ENCODE results near the gene MLYCD. TPM values are rescaled to one million over a fixed set of nuclear protein-coding genes. Genes with fewer than 3 reads are reported as not detected.

Gene MLYCD
- total and polyA plus RNA-seq, 2 experiments from 2014 or later = 3.2 to 7.2 TPM

DNA sequence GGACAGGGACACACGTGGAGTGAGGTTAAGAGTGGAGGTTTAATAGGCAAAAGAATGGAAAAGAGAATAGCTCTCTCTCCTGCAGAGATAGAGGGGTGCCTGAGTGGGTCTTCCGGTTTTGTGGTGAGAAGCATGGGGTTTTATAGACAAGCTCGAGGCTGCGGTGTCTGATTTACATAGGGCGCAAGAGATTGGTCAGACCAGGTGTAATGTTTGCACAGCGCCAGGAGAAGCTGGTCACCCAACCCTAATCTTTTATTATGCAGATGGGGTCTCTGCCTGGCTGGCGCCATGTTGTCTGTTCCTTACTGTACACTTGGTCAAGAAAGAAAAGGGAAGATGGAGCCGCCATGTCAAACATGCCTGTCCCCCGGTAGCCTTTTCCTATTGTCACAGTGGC lies 44.5 kb upstream of the MLYCD start:
- H3K27ac Mint-ChIP-seq = no peak overlapping the region

DNA sequence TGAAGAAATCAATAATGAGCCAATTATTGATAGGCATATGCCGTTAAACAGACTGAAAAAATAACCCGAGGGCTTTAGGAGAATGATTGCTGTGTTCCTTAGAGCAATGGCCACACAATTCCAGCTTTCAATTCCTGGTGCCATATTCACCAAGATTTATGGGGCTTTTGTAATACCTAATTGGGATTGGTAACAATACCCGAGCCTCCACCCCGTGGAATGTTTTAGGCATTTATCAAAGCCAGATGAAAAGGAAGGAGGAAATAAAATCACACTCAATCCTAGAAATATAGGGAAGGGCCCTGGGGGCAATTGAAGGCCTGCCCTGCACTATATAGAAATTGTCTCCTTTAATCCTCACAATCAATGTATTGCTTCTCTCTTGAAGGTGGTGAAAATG lies 42.1 kb upstream of the MLYCD start:
- Histone ChIP-seq H2AFZ (0 out of 2 replicates have a peak overlapping the region, but pooled peaks have one; percentile 18), H3K4me3 (no peak overlapping the region), H3K27me3 (ENCODE audit: insufficient read depth) (no peaks in the 10 kb centered on the region), H4K20me1 (replicated peaks; ENCODE audit: insufficient read depth) (no peaks in the 10 kb centered on the region), H3K36me3 (ENCODE audit: insufficient read depth) (no peaks in the 10 kb centered on the region), H3K27ac (ENCODE audit: low read depth) (no peak overlapping the region), H3K79me2 (replicated peaks; ENCODE audit: insufficient read depth) (no peaks in the 10 kb centered on the region), H3K9me2 (ENCODE audit: insufficient read depth) (peaks cover 6% of the 10 kb centered on the region; the same call in 1 of the 2 replicates), H3K4me1 (ENCODE audit: insufficient read depth) (peaks cover 13% of the 10 kb centered on the region; the same call in 1 of the 2 replicates), H3F3A (replicated peaks; ENCODE audit: low read depth) (no peaks in the 10 kb centered on the region), H3K4me2 (no peak overlapping the region)
- Mint-ChIP-seq H3K9me3 (no peaks in the 10 kb centered on the region), H3K27ac (no peak overlapping the region), H3K4me3 (no peak overlapping the region), H3K36me3 (ENCODE audit: low read depth) (no peaks in the 10 kb centered on the region; the same call in 2 of the 3 replicates), H3K4me1 (peaks cover 21% of the 10 kb centered on the region), H3K27me3 (ENCODE audit: insufficient read depth, low read depth, poor library complexity) (peaks cover 8% of the 10 kb centered on the region)
- ATAC-seq = no peak
- no peak for DNase-seq (ENCODE audit: low spot score)
- no peak for TF ChIP-seq POLR2AphosphoS5 (IDR thresholded peaks at IDR 0.05; ENCODE audit: low read depth)
- TF ChIP-seq ZNF114 (CRISPR knock-in tag; IDR thresholded peaks at IDR 0.05) = no peak
- TF ChIP-seq, protein P1, sequence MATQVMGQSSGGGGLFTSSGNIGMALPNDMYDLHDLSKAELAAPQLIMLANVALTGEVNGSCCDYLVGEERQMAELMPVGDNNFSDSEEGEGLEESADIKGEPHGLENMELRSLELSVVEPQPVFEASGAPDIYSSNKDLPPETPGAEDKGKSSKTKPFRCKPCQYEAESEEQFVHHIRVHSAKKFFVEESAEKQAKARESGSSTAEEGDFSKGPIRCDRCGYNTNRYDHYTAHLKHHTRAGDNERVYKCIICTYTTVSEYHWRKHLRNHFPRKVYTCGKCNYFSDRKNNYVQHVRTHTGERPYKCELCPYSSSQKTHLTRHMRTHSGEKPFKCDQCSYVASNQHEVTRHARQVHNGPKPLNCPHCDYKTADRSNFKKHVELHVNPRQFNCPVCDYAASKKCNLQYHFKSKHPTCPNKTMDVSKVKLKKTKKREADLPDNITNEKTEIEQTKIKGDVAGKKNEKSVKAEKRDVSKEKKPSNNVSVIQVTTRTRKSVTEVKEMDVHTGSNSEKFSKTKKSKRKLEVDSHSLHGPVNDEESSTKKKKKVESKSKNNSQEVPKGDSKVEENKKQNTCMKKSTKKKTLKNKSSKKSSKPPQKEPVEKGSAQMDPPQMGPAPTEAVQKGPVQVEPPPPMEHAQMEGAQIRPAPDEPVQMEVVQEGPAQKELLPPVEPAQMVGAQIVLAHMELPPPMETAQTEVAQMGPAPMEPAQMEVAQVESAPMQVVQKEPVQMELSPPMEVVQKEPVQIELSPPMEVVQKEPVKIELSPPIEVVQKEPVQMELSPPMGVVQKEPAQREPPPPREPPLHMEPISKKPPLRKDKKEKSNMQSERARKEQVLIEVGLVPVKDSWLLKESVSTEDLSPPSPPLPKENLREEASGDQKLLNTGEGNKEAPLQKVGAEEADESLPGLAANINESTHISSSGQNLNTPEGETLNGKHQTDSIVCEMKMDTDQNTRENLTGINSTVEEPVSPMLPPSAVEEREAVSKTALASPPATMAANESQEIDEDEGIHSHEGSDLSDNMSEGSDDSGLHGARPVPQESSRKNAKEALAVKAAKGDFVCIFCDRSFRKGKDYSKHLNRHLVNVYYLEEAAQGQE (IDR thresholded peaks at IDR 0.05; ENCODE audit: unreplicated experiment) = no peak
- TF ChIP-seq JUNB (IDR thresholded peaks at IDR 0.05; ENCODE audit: unreplicated experiment) = no peak
- TF ChIP-seq, protein P2, sequence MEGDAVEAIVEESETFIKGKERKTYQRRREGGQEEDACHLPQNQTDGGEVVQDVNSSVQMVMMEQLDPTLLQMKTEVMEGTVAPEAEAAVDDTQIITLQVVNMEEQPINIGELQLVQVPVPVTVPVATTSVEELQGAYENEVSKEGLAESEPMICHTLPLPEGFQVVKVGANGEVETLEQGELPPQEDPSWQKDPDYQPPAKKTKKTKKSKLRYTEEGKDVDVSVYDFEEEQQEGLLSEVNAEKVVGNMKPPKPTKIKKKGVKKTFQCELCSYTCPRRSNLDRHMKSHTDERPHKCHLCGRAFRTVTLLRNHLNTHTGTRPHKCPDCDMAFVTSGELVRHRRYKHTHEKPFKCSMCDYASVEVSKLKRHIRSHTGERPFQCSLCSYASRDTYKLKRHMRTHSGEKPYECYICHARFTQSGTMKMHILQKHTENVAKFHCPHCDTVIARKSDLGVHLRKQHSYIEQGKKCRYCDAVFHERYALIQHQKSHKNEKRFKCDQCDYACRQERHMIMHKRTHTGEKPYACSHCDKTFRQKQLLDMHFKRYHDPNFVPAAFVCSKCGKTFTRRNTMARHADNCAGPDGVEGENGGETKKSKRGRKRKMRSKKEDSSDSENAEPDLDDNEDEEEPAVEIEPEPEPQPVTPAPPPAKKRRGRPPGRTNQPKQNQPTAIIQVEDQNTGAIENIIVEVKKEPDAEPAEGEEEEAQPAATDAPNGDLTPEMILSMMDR (conservative IDR thresholded peaks at IDR 0.05; ENCODE audit: low read depth in 2 of 2) = no peak

More for the DNA sequence above, 44.5 kb upstream of the MLYCD start:
- no peaks in the 10 kb centered on the region for H3K36me3 ChIP-seq (ENCODE audit: insufficient read depth)
- H3K4me1 Mint-ChIP-seq = peaks cover 32% of the 10 kb centered on the region
- H3K4me1 ChIP-seq (ENCODE audit: insufficient read depth) = peaks cover 17% of the 10 kb centered on the region
- H3K9me3 Mint-ChIP-seq = no peaks in the 10 kb centered on the region
- H3K27me3 ChIP-seq (ENCODE audit: insufficient read depth) = no peaks in the 10 kb centered on the region
- H3K9me2 ChIP-seq (ENCODE audit: insufficient read depth) = peaks cover 6% of the 10 kb centered on the region; the same call in 1 of the 2 replicates
- H2AFZ ChIP-seq = no peak overlapping the region
- no peaks in the 10 kb centered on the region for H4K20me1 ChIP-seq (replicated peaks; ENCODE audit: insufficient read depth)
- no peak overlapping the region for H3K4me3 ChIP-seq
- peaks cover 5% of the 10 kb centered on the region for H3K27me3 Mint-ChIP-seq (ENCODE audit: insufficient read depth, low read depth, poor library complexity)
- no peaks in the 10 kb centered on the region for H3K36me3 Mint-ChIP-seq (ENCODE audit: low read depth)
- DNase-seq (ENCODE audit: low spot score) = no peak
- no peaks in the 10 kb centered on the region for H3K79me2 ChIP-seq (replicated peaks; ENCODE audit: insufficient read depth)
- H3K27ac ChIP-seq (ENCODE audit: low read depth) = no peak overlapping the region
- H3F3A ChIP-seq (replicated peaks; ENCODE audit: low read depth) = no peaks in the 10 kb centered on the region
- ATAC-seq = no peak
- no peak overlapping the region for H3K4me2 ChIP-seq
- TF ChIP-seq CREB1 (CRISPR knock-in tag; IDR thresholded peaks at IDR 0.05; ENCODE audit: low read depth) (no peak), ZNF331 (CRISPR knock-in tag; IDR thresholded peaks at IDR 0.05; ENCODE audit: low read depth) (no peak)
- TF ChIP-seq, protein P1 (IDR thresholded peaks at IDR 0.05; ENCODE audit: unreplicated experiment) = no peak
- no peak overlapping the region for H3K4me3 Mint-ChIP-seq

Measured in GM23338 (cell line).